ENCODE measurements around the gene COTL1.

The COTL1 gene

DNA sequence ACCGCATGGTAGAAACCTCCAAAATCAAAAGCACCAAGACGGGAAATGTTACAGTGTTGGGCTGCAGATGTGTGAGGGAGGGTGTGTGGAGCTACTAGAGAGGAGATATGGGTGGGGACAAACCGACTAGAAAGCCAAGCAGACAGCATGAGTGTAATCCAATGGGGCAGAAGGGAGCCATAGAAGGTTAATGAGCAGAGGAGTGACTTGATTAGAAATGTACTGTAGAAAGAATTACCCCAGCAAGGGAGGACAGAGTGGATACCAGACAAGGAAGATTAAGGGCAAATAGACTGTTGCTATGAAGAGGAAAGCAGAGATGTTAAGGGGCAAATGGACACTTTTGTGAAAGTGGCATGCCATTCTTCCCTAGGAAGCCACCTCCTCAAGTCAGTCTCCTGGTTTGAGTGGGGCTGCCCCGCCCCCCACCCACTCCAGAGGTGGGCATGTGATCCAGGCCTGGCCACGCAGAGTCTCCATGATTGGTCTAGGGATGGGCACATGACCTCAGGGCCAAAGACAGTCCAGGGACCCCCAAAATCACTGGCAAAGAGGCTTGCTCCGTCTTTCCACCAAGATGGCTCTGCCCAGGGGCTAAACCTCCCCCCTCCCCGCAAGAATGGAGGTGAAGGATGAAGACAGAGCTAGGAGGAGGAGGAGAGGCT, 4.3 kb downstream of the COTL1 start:
- DNase-seq, result no peak

DNA sequence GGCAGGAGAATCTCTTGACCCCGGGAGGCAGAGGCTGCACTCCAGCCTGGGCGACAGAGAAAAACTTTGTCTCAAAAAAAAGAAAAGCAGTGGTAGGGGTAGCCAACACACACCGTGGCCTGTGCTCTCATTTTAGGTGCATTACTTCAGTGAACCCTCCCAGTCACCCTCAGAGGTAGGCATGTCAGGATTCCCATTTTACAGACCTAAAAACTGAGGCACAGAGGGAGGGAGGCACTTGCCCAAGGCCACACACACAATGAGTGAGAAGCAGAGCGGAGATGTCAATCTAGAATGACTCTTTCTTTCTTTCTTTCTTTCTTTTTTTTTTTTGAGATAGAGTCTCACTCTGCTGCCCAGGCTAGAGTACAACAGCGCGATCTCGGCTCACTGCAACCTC, 5.2 kb downstream of the COTL1 start:
- DNase-seq, result no peak

GRCh38 chr16:84611041-84611440, 6.8 kb downstream of the COTL1 start:
- DNase-seq, result no peak

DNA sequence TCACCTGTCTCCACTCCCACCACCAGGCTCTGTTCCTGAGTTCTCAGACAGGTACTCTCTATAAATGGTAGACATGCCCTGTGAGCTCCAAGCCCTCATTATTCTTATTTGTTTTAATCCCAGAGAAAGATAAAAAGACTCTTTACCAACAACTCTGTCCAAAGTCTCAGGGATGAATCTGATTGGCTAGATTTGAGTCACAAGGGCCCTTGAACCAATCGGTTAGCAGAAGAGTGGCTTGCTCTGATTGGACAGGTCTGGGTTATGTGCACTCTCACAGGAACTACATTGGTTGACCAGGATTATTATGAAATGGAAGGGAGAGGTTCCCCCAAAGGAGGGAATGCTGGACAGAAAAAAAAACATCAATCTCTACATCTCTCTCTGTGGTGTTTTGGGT, 7.5 kb downstream of the COTL1 start:
- DNase-seq, result peak; percentile 48

- no peak for DNase-seq
Observed at GRCh38 chr16:84609563-84610177, 8.2 kb downstream of the COTL1 start.

GRCh38 chr16:84608282-84608681, 9.6 kb downstream of the COTL1 start:
- DNase-seq, result peak; percentile 69

DNA sequence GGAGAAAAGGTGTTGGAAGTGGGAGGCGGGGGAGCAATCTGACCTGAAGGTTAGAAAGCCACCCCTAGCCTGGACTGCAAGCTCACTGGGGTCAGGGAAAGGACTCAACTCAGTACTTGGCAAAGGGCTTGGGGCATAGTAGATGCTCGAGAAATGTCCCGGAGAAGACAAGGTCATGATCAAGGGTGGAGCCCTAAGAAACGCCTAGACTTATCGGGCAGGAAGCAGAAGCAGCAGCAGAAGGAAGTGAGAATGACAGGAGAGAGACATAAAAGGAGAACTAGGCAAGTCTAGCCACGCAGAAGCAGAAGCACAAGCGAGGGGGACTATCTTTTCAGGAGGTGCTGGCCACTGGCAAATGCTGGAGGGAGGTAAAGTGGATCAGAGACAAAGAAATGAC, 10.2 kb downstream of the COTL1 start:
- peak; percentile 61 for DNase-seq

- DNase-seq, result no peak
Observed at GRCh38 chr16:84607061-84607460, 10.8 kb downstream of the COTL1 start.

DNA sequence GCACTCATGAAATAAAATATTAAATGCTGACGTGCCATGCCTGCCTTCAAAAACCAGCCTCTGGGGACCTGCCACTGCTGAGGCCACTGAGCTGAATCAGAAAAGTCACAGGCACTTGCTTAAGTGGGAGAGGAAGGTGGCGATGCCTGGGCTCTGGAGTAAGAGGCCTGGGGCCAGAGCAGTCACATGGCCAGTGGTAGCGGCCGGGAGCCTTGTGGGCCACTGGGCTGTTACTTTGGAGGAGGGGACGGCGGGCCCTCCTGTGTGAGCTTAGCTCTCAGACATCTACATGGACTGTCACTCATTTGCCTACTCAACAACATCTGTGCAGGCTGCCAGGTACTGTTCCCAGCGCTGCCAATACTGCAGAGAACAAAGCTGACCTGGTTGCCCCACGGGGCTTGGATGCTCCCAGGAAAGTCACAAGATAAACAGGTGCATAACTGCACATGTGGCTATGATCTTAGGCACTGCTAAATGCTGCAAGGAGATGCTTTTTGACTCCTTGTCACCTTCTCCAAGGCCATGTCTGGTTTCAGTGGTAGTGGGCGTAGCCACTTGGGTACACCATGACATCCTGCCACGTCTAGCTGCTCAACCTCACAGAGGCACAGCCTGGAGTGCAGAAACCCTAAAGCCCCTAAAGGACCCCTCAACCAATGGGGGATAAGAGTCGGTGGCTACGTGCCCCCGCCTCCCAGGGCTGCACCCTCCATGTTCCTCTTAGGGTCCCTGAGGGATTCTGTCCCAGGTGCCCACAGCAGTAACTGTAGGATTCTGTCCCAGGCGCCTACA, 11.6 kb downstream of the COTL1 start:
- DNase-seq, result peak; percentile 61

DNA sequence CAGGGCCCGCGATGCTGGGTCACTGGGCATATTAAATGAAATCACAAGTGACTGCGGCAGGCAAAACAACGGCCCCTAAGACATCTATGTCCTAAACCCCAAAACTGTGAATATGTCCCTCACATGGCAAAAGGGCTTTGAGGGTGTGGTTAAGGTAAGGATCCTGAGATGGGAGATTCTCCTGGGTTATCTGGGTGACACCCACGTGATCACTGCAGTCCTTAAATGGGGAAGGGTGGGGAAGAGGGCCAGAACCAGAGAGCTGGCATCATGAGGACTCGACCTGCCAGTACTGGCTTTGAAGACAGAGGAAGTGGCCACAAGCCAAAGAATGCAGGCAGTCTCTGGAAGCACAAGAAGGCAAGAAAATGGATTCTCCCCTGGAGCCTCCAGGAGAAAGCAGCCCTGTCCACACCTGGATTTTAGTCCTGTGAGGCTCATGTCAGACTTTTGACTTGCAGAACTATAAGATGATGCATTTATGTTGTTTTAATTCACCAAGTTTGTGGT, 12.5 kb downstream of the COTL1 start:
- DNase-seq, result no peak

GRCh38 chr16:84604477-84605013, 13.3 kb downstream of the COTL1 start:
- DNase-seq, result no peak

DNA sequence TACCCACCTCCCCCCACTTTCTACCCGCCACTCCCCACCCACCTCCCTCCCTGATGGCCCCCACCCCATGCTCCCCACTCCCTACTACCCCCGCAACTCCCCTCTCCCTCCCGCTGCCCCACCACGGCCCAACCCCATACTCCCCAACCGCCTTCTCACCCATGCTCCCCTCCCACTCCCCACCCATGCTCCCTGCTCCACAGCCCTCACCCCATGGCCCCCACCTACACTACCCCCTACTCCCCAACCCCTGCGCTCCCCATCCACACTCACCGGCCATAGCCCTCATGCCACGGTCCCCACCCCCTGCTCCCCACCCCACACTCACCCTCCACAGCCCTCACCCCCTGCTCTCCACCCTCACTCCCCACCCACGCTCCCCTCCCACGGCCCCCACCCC, 13.9 kb downstream of the COTL1 start:
- no peak for DNase-seq

- DNase-seq, result peak; percentile 51
Observed at GRCh38 chr16:84603140-84603816, 14.6 kb downstream of the COTL1 start.

GRCh38 chr16:84600343-84601229, 17.3 kb downstream of the COTL1 start:
- peak; percentile 86 for DNase-seq

- DNase-seq, result peak; percentile 72
Observed at GRCh38 chr16:84599521-84600202, 18.2 kb downstream of the COTL1 start.

- DNase-seq, result no peak
Observed at GRCh38 chr16:84598360-84598759, 19.5 kb downstream of the COTL1 start.

DNA sequence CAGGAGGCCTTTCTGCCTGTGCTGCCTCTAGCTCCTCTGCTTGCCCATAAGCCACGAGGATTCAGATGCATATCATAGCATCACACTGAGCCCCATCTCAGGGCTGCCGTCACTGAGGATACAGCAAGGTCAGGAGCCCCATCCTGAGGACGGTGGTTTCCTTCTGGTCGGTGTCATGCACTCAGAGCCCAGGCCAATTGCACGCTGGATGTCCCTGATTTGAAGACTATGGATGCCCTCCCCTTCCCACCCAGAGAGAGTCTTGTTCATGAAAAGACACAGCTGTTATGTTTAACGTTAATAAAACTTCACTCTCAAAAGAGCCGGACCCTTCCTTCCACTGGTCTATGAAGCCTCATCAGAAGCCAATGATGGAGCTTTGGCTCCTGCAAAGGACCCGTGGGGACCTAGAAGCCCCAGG, 19.9 kb downstream of the COTL1 start:
- DNase-seq, result peak; percentile 68

DNA sequence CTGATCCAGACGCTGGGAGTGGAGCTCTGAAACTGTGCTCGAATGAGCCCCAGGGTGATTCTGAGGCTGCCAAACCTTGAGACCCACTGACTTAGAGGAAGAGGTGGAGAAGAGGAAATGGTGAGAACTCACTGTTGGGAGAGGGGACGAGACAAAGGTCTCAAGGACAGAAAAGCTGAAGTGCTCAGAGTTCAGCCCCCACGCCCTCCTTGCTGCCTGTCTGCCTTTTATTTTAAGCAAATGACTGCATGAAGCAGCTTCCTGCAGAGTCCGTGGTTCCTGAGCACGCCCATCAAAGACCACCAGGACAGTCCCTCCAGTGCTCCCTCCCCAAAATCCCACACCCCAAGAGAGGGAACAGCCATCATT, 20.4 kb downstream of the COTL1 start:
- DNase-seq, result no peak

DNA sequence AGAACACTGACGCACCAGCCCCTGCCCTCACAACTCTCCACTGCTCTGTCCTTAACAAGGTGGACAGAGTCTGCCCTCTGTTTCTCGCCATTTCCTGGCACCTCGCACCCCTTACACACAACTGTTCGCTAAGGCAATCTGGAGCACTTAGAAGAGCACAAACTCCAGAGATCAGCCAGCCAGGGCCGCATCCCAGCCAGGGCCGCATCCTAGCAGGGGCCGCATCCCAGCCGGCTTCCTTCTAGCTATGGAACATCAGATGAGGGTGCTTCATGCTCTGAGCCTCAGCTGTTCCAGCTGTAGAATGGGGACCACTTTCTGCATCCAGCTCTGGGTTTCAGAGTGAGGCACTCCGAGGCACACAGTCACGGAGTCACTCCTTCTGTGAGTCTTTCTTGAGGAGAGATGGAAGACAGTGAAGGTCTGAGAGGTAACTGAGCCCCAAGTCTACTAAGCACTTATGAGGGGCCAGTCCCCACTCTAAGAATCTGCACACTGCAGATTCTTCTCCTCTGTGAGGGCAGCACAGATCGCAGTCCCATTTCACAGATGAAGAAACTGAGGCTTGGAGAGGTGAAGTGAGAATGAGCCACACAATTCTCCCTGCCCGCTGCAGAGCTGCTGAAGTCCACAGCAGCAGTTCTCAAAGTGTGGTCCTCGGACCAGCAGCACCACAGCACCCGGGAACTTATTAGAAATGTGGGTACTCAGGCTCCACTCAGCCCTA, 20.9 kb downstream of the COTL1 start:
- no peak for DNase-seq

DNA sequence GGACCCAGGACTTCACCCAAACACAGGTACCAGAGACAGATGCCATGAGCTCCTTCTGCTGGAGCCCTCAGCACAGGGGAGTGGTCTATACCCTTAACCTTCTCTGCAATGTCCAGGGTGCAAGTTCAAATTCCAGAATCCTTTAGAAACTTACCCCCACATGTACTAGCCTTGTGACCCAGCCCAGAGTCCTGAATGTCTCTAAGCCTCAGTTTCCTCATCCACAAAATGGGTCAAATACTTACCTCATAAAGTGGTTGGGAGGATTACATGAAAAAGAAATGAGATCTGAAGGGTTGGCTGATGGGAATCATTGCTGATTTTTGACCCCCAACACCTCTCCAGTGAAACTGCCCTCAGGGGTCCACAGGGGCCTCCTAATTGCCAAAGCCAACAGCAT, 21.7 kb downstream of the COTL1 start:
- no peak for DNase-seq

GRCh38 chr16:84595052-84595481, 22.8 kb downstream of the COTL1 start:
- DNase-seq, result peak; percentile 49
